AG10803 (cell line): ENCODE measurements around the gene CHRNA5.
A peak's percentile ranks its signal among the peaks of the same experiment; 100 is the strongest.

Source experiments
- DNase-seq: peaks from one replicate; pipeline ENCODE4 v3.0.0; 2010; ENCODE audit warnings: low read depth
- H3K4me3 ChIP-seq: 2 replicates; pipeline ENCODE4 v1.5.1; 2011; ENCODE audit warnings: mild to moderate bottlenecking, low read length, control low read depth
- CTCF ChIP-seq: conservative IDR thresholded peaks from 2 replicates; pipeline ENCODE4 v1.5.1; 2011; ENCODE audit warnings: mild to moderate bottlenecking, low read length, control low read depth, inconsistent platforms

Gene CHRNA5

GRCh38 chr15:78565951-78566774, 843 bp downstream of the CHRNA5 start:
- H3K4me3 ChIP-seq: peak overlapping the region; percentile 66
- peak; percentile 11 for DNase-seq
- peak; percentile 37 for TF ChIP-seq CTCF

DNA sequence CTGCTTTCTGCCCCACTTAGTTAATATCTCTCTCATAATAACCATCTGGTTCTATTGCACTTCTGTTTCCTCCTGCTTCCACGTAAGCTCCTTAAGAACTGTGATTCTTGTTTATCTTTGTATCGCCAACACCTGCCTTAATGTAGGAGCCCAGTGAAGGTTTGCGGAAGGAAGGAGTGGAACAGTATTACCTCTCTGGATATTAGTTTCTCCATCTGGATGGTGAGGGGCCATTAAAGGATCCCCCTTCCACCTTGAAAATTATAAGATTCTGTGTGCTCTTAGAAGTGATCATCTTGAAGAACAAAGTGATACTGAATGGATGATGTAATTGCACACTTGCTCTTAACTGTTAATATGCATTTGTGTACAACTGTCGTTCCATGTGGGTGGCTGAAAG, 2.2 kb downstream of the CHRNA5 start:
- no peak for DNase-seq
- H3K4me3 ChIP-seq: no peak overlapping the region
- TF ChIP-seq CTCF: no peak

DNA sequence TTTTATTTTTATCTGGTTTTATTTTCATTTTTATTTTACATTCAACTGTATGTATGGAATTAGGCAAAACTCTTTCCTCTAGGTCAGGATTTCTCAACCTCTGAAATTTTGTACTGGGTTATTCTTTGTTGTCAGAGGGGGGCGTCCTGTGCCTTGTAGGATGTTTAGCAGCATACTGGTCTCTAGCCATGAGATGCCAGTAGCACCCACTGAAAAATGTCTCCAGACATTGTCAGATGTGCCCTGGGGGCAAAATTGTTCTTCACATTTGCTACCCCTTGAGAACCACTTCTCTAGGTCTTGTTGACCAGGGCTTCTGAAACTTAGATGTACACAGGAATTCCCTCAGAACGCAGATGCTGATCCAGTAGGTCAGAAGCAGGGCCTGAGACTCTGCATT, 5.4 kb downstream of the CHRNA5 start:
- TF ChIP-seq CTCF: no peak
- DNase-seq: no peak
- no peak overlapping the region for H3K4me3 ChIP-seq

- no peak for TF ChIP-seq CTCF
- no peak for DNase-seq
Observed at GRCh38 chr15:78571382-78571781, 6.1 kb downstream of the CHRNA5 start.

GRCh38 chr15:78573416-78573815, 8.1 kb downstream of the CHRNA5 start:
- no peak overlapping the region for H3K4me3 ChIP-seq
- no peak for DNase-seq
- no peak for TF ChIP-seq CTCF

More at GRCh38 chr15:78571382-78571781, 6.1 kb downstream of the CHRNA5 start:
- no peak overlapping the region for H3K4me3 ChIP-seq

GRCh38 chr15:78574944-78575343, 9.6 kb downstream of the CHRNA5 start:
- TF ChIP-seq CTCF: no peak
- no peak for DNase-seq
- no peak overlapping the region for H3K4me3 ChIP-seq

DNA sequence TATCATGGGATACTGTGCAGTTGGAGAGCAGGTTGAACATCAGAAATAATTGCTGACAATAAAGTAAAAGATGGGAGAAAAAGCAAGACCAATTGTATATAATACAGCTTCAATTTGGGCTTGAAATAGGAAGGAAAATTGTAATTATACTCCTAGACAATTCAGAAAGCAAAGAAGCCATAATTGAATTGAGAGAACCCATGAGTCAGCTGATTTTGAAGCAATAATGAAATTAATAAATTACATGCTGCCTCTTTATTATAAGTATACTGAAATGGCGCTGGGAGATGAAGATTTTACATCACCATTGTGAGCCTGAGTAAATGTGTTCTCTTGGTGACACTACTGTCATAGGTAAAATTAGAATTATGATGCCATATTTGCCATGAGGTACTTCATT, 32.3 kb downstream of the CHRNA5 start:
- DNase-seq: no peak

More for the DNA sequence above, 32.3 kb downstream of the CHRNA5 start:
- no peak for TF ChIP-seq CTCF
- H3K4me3 ChIP-seq: no peak overlapping the region
